Stimulated activated CD4-positive, alpha-beta T cell treated with anti-CD3 and anti-CD28 coated beads, TNF-alpha, amount 100 ng/mL, for 1 hour (primary cell): Measurements from ENCODE around the gene FGD1.

Experiments
- DNase-seq, 3 donors: peaks; one replicate each; pipeline ENCODE4 v3.0.0-alpha.2; 2020; ENCODE audit warnings: low read depth in 3 of 3, low spot score in 1 of 3

The FGD1 gene

DNA sequence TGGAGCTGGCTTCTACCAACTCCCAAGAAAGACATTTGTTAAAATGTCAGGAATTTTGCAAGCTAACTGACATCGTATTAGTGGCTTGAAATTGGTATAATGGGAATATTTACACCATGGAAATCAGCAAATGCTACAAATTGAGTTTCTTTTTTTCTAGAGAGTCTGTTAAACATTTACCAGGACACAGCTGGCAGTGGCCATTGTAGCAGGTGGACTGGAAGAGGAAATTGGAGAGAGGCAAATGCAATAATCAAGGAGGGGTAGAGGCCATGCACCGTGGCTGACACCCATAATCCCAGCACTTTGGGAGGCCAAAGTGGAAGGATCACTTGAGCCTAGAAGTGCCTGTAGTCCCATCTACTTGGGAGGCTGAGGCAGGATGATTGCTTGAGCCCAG lies 88.8 kb downstream of the FGD1 start:
- DNase-seq: no peak

- DNase-seq: no peak
Observed at GRCh38 chrX:54397113-54397512, 98.9 kb downstream of the FGD1 start.
